ENCODE results near the gene EML6.
A peak's percentile ranks its signal among the peaks of the same experiment; 100 is the strongest.

EML6 gene

DNA sequence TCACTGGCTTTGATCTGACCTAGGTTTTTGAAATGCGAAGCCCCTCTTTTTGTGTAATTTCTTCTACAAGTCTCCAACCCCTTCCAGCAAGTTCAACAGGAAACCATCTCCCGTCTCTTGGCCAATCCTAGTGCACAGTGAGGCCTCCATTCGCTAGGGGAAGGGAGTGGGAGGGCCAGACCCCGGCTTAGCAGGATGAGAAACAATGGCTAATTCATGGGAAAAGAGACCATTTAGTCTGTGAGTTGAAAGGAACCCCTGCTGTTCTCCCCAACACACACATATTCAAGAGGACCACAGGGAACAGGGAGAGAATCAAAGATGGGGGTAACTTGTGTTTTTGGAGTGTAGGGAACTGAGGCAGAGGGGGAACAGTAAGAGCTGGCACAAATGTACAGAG lies 243.8 kb downstream of the EML6 start:
- no CpG with 5 or more reads among the region's 4 CpGs for WGBS, 2 donors (ENCODE audit: extremely low coverage in 2 of 2, insufficient read length in 2 of 2, insufficient replicate concordance in 1 of 2)
- no peaks in the 10 kb centered on the region for H3K27me3 ChIP-seq (ENCODE audit: control insufficient read depth in 3 of 3, insufficient read depth in 3 of 3, low read depth in 1 of 3, low read length in 3 of 3)

DNA sequence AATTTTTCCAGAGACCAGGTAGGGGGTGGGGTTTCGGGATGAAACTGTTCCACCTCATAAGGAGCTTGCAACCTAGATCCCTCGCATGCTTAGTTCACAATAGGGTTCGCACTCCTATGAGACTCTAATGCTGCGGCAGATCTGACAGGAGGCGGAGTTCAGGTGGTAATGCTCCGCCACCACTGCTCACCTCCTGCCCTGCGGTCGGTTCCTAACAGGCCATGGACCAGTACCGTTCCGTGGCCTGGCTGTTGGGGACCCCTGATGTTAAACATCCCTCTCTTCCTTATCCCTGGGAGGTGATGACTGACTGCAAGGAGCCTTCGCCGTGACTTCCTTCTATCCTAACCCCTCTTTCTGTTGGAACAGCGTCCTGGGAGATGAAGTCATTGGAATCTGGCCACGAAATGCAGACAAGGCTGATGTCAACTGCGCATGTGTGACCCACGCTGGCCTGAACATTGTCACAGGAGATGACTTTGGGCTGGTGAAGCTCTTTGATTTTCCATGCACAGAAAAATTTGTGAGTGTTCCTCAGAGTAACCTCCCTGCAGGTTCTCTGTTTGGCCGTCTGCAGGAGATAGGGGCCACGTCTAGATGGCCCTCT lies 244.4 kb downstream of the EML6 start:
- Histone ChIP-seq H3K27ac (replicated peaks; ENCODE audit: low read length) (no peak overlapping the region), H2AK5ac (ENCODE audit: low read depth, low read length) (no peak overlapping the region), H3K23ac (ENCODE audit: low read depth, low read length, poor library complexity) (no peak overlapping the region), H3K9me3 (replicated peaks in 1 of 2; ENCODE audit: control insufficient read depth in 2 of 2, insufficient read depth in 1 of 2, low read depth in 1 of 2, low read length in 2 of 2) (no peaks in the 10 kb centered on the region), H3K9ac (ENCODE audit: low read depth, low read length, poor library complexity) (no peak overlapping the region), H3K36me3 (replicated peaks in 1 of 2; ENCODE audit: control insufficient read depth in 2 of 2, insufficient read depth in 2 of 2, low read length in 2 of 2) (peaks cover 5 to 45% of the 10 kb centered on the region in 2 donors), H2AFZ (ENCODE audit: low read length) (no peak overlapping the region), H3K18ac (ENCODE audit: low read length) (peak overlapping the region; percentile 4), H2BK5ac (ENCODE audit: low read length) (no peak overlapping the region), H3K27me3 (ENCODE audit: control insufficient read depth in 3 of 3, insufficient read depth in 3 of 3, low read depth in 1 of 3, low read length in 3 of 3) (no peaks in the 10 kb centered on the region), H3K4me3 (ENCODE audit: low read length in 2 of 2) (no peak overlapping the region), H2BK15ac (ENCODE audit: low read length) (no peak overlapping the region), H3K79me1 (ENCODE audit: low read depth, low read length) (no peaks in the 10 kb centered on the region), H2BK120ac (ENCODE audit: low read depth, low read length) (no peak overlapping the region), H3K4ac (ENCODE audit: low read length) (no peak overlapping the region), H3K14ac (ENCODE audit: low read length) (peak overlapping the region; percentile 10), H4K8ac (ENCODE audit: low read depth, low read length) (no peak overlapping the region), H3K4me2 (ENCODE audit: insufficient read depth, low read length, poor library complexity, severe bottlenecking) (no peak overlapping the region), H3K4me1 (ENCODE audit: control insufficient read depth in 2 of 2, insufficient read depth in 1 of 2, low read depth in 1 of 2, low read length in 2 of 2) (peaks cover 5 to 12% of the 10 kb centered on the region in 2 donors), H4K91ac (ENCODE audit: low read depth, low read length, poor library complexity) (no peak overlapping the region), H2BK12ac (ENCODE audit: low read length) (no peak overlapping the region)
- no peak for DNase-seq (ENCODE audit: low spot score)
- no CpG with 5 or more reads among the region's 18 CpGs for WGBS, 2 donors (ENCODE audit: extremely low coverage in 2 of 2, insufficient read length in 2 of 2, insufficient replicate concordance in 1 of 2)

More for the DNA sequence above, 243.8 kb downstream of the EML6 start:
- Histone ChIP-seq H3K27ac (replicated peaks; ENCODE audit: low read length) (no peak overlapping the region), H4K8ac (ENCODE audit: low read depth, low read length) (no peak overlapping the region), H3K79me1 (ENCODE audit: low read depth, low read length) (no peaks in the 10 kb centered on the region), H3K4me2 (ENCODE audit: insufficient read depth, low read length, poor library complexity, severe bottlenecking) (no peak overlapping the region), H3K4me1 (ENCODE audit: control insufficient read depth in 2 of 2, insufficient read depth in 1 of 2, low read depth in 1 of 2, low read length in 2 of 2) (peaks cover 5 to 12% of the 10 kb centered on the region in 2 donors), H4K91ac (ENCODE audit: low read depth, low read length, poor library complexity) (no peak overlapping the region), H3K4me3 (ENCODE audit: low read length in 2 of 2) (no peak overlapping the region), H2BK5ac (ENCODE audit: low read length) (no peak overlapping the region), H2BK15ac (ENCODE audit: low read length) (no peak overlapping the region), H3K9ac (ENCODE audit: low read depth, low read length, poor library complexity) (no peak overlapping the region), H3K18ac (ENCODE audit: low read length) (no peak overlapping the region), H2AK5ac (ENCODE audit: low read depth, low read length) (no peak overlapping the region), H3K14ac (ENCODE audit: low read length) (no peak overlapping the region), H2AFZ (ENCODE audit: low read length) (no peak overlapping the region), H3K4ac (ENCODE audit: low read length) (no peak overlapping the region), H3K36me3 (replicated peaks in 1 of 2; ENCODE audit: control insufficient read depth in 2 of 2, insufficient read depth in 2 of 2, low read length in 2 of 2) (peaks cover 5 to 39% of the 10 kb centered on the region in 2 donors), H2BK120ac (ENCODE audit: low read depth, low read length) (no peak overlapping the region), H2BK12ac (ENCODE audit: low read length) (no peak overlapping the region), H3K23ac (ENCODE audit: low read depth, low read length, poor library complexity) (no peak overlapping the region), H3K9me3 (replicated peaks in 1 of 2; ENCODE audit: control insufficient read depth in 2 of 2, insufficient read depth in 1 of 2, low read depth in 1 of 2, low read length in 2 of 2) (no peaks in the 10 kb centered on the region)
- DNase-seq (ENCODE audit: low spot score) = peak; percentile 46

DNA sequence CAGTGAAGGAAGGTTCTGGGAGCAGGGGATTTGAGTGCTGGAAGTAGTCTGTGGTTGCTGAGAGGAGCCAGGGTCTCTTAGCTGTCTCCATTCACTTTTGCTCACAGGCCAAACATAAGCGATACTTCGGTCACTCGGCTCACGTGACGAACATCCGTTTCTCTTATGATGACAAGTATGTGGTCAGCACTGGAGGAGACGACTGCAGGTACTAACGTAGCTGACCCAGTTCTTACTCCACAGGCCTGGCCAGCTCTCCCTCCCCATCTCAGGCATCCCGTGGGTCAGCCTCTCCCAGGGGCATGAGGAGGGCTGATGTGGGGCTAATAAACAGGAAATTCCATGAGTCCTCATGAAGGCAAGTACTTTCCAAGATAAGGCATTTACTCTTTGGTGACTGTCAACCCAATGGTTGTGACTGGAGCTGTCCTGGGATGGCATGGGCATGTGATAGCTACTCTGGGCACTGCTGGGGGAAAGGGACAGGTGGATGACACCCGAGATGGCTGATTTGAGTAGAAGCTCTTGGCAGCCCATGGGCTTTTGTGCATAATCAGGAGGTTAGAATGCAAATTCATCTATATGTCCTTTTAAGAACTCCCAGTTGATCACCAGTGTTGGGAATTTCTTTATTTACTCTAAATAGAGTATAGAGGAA lies 245.2 kb downstream of the EML6 start:
- Histone ChIP-seq H3K27ac (replicated peaks; ENCODE audit: low read length) (no peak overlapping the region), H4K8ac (ENCODE audit: low read depth, low read length) (no peak overlapping the region), H3K23ac (ENCODE audit: low read depth, low read length, poor library complexity) (no peak overlapping the region), H3K27me3 (ENCODE audit: control insufficient read depth in 3 of 3, insufficient read depth in 3 of 3, low read depth in 1 of 3, low read length in 3 of 3) (no peaks in the 10 kb centered on the region), H3K4me1 (ENCODE audit: control insufficient read depth in 2 of 2, insufficient read depth in 1 of 2, low read depth in 1 of 2, low read length in 2 of 2) (peaks cover 5 to 12% of the 10 kb centered on the region in 2 donors), H3K4me2 (ENCODE audit: insufficient read depth, low read length, poor library complexity, severe bottlenecking) (no peak overlapping the region), H3K4ac (ENCODE audit: low read length) (no peak overlapping the region), H3K18ac (ENCODE audit: low read length) (no peak overlapping the region), H3K36me3 (replicated peaks in 1 of 2; ENCODE audit: control insufficient read depth in 2 of 2, insufficient read depth in 2 of 2, low read length in 2 of 2) (peaks cover 5 to 53% of the 10 kb centered on the region in 2 donors), H4K91ac (ENCODE audit: low read depth, low read length, poor library complexity) (no peak overlapping the region), H2AK5ac (ENCODE audit: low read depth, low read length) (no peak overlapping the region), H2BK12ac (ENCODE audit: low read length) (no peak overlapping the region), H2BK5ac (ENCODE audit: low read length) (no peak overlapping the region), H2BK15ac (ENCODE audit: low read length) (no peak overlapping the region), H3K14ac (ENCODE audit: low read length) (no peak overlapping the region), H2BK120ac (ENCODE audit: low read depth, low read length) (no peak overlapping the region), H2AFZ (ENCODE audit: low read length) (no peak overlapping the region), H3K9me3 (replicated peaks in 1 of 2; ENCODE audit: control insufficient read depth in 2 of 2, insufficient read depth in 1 of 2, low read depth in 1 of 2, low read length in 2 of 2) (no peaks in the 10 kb centered on the region), H3K9ac (ENCODE audit: low read depth, low read length, poor library complexity) (no peak overlapping the region), H3K4me3 (ENCODE audit: low read length in 2 of 2) (no peak overlapping the region), H3K79me1 (ENCODE audit: low read depth, low read length) (no peaks in the 10 kb centered on the region)
- DNase-seq (ENCODE audit: low spot score) = no peak
- WGBS, 2 donors (ENCODE audit: extremely low coverage in 2 of 2, insufficient read length in 2 of 2, insufficient replicate concordance in 1 of 2) = no CpG with 5 or more reads among the region's 10 CpGs

DNA sequence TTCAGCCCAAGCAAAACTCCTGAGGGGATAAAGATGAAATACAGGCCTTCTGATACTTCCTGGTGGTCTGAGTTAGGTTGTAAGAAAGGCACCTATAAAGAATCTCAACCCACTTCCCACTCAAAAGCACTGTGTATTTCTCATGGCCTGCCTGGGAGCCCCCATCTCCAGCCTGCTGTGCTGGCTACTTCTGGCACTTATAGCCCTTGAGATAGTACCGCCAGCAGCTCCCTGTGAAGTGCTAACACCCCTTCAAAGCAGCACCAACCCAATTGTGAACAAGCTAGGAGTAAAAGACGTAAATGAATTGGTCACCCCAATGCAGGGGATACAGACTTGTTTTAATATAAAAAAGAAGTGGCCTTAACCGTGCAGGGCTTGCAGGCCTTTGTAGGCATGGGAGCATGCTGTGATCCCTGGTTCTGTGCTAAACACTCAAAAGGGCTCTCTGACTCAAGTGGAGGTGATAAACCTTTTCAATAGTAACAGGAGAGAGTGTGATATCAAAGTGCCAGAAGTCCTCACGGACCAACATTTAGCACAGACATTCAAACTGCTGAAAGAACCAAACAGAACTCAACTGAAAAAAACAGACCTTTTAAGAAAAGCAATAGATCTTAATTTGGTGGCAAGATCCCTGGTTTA lies 246.0 kb downstream of the EML6 start:
- no peak for DNase-seq (ENCODE audit: low spot score)
- Histone ChIP-seq H4K8ac (ENCODE audit: low read depth, low read length) (no peak overlapping the region), H3K4me1 (ENCODE audit: control insufficient read depth in 2 of 2, insufficient read depth in 1 of 2, low read depth in 1 of 2, low read length in 2 of 2) (peaks cover 5 to 12% of the 10 kb centered on the region in 2 donors), H2BK5ac (ENCODE audit: low read length) (no peak overlapping the region), H2BK120ac (ENCODE audit: low read depth, low read length) (no peak overlapping the region), H3K79me1 (ENCODE audit: low read depth, low read length) (no peaks in the 10 kb centered on the region), H4K91ac (ENCODE audit: low read depth, low read length, poor library complexity) (no peak overlapping the region), H3K14ac (ENCODE audit: low read length) (no peak overlapping the region), H2AK5ac (ENCODE audit: low read depth, low read length) (no peak overlapping the region), H2AFZ (ENCODE audit: low read length) (no peak overlapping the region), H3K9ac (ENCODE audit: low read depth, low read length, poor library complexity) (no peak overlapping the region), H3K27ac (replicated peaks; ENCODE audit: low read length) (no peak overlapping the region), H3K27me3 (ENCODE audit: control insufficient read depth in 3 of 3, insufficient read depth in 3 of 3, low read depth in 1 of 3, low read length in 3 of 3) (no peaks in the 10 kb centered on the region), H3K4me3 (ENCODE audit: low read length in 2 of 2) (no peak overlapping the region), H3K23ac (ENCODE audit: low read depth, low read length, poor library complexity) (no peak overlapping the region), H3K9me3 (replicated peaks in 1 of 2; ENCODE audit: control insufficient read depth in 2 of 2, insufficient read depth in 1 of 2, low read depth in 1 of 2, low read length in 2 of 2) (no peaks in the 10 kb centered on the region), H2BK12ac (ENCODE audit: low read length) (no peak overlapping the region), H3K4ac (ENCODE audit: low read length) (no peak overlapping the region), H2BK15ac (ENCODE audit: low read length) (no peak overlapping the region), H3K36me3 (replicated peaks in 1 of 2; ENCODE audit: control insufficient read depth in 2 of 2, insufficient read depth in 2 of 2, low read length in 2 of 2) (peaks cover 5 to 59% of the 10 kb centered on the region in 2 donors), H3K18ac (ENCODE audit: low read length) (no peak overlapping the region), H3K4me2 (ENCODE audit: insufficient read depth, low read length, poor library complexity, severe bottlenecking) (no peak overlapping the region)
- WGBS, 2 donors (ENCODE audit: extremely low coverage in 2 of 2, insufficient read length in 2 of 2, insufficient replicate concordance in 1 of 2) = no CpG with 5 or more reads among the region's 4 CpGs

Data from neuronal stem cell (in vitro differentiated cells).